Osteocyte (in vitro differentiated cells): ENCODE data around the gene ADH1A. TPM values are rescaled to one million over a fixed set of nuclear protein-coding genes. Genes with fewer than 3 reads are reported as not detected.

Source experiments
- total RNA-seq: library from RNA; stranded (reverse); gene quantifications from 2 replicates; pipeline ENCODE4 v1.2.1, GENCODE V29; 2021

Gene ADH1A
- total RNA-seq, 1 donor from 2014 or later = not detected

Other genes with a start within 250 kb of the ADH1A start
- 136 and 142 TPM in 2 replicates for gene ADH5, start 202.2 kb downstream of the ADH1A start, total RNA-seq
- not detected in 2 replicates for gene ADH4, start 146.7 kb downstream of the ADH1A start, total RNA-seq
- gene ADH6, start 71.7 kb downstream of the ADH1A start, total RNA-seq = not detected in 2 replicates
- 5.7 and 8.8 TPM in 2 replicates for gene ADH1B, start 30.4 kb upstream of the ADH1A start, total RNA-seq
- not detected in 2 replicates for gene ADH1C, start 61.8 kb upstream of the ADH1A start, total RNA-seq
- gene ADH7, start 144.4 kb upstream of the ADH1A start, total RNA-seq = not detected in 2 replicates
- not detected in 2 replicates for gene C4orf17, start 220.0 kb upstream of the ADH1A start, total RNA-seq